K562 (cell line): Measurements from ENCODE around the gene DNAH8. TPM values are rescaled to one million over a fixed set of nuclear protein-coding genes. Genes with fewer than 3 reads are reported as not detected.
A peak's percentile ranks its signal among the peaks of the same experiment; 100 is the strongest.

ENCODE experiments used
- C11orf30 ChIP-seq: fragments of 450-650 bp; IDR thresholded peaks from 2 replicates; pipeline ENCODE4 v1.6.1; 2016; ENCODE audit warnings: low read depth, mild to moderate bottlenecking
- CBFB ChIP-seq: sonication (generic); formaldehyde crosslinking; IDR thresholded peaks from 2 replicates; pipeline ENCODE4 v1.4.0; 2020; ENCODE audit warnings: mild to moderate bottlenecking, missing genetic modification reagents
- CHD2 ChIP-seq: IDR thresholded peaks from 2 replicates; pipeline ENCODE4 v1.6.1; 2011; ENCODE audit warnings: low read depth, low read length
- FOS ChIP-seq: IDR thresholded peaks from 3 replicates; pipeline ENCODE4 v1.6.1; 2011; ENCODE audit not compliant: insufficient read length; ENCODE audit errors: extremely low read depth
- MCM7 ChIP-seq, 2 experiments: fragments of 450-650 bp; IDR thresholded peaks; 2 replicates each; pipeline ENCODE4 v1.6.1; 2016 to 2018
- NFRKB ChIP-seq: fragments of 450-650 bp; IDR thresholded peaks from 2 replicates; pipeline ENCODE4 v1.6.1; 2016; ENCODE audit warnings: low read depth
- RBBP5 ChIP-seq: fragments of 200-600 bp; sonication (generic); IDR thresholded peaks from 2 replicates; pipeline ENCODE4 v1.6.1; 2012; ENCODE audit warnings: borderline replicate concordance, mild to moderate bottlenecking, low read length, control low read depth, inconsistent platforms; ENCODE audit not compliant: insufficient read depth, poor library complexity, severe bottlenecking
- SMARCB1 ChIP-seq: IDR thresholded peaks from 2 replicates; pipeline ENCODE4 v1.6.1; 2011; ENCODE audit warnings: improper control_type of control experiment, low read depth; ENCODE audit not compliant: insufficient read length
- ZNF584 ChIP-seq: fragments of 200-800 bp; sonication (Bioruptor generic); IDR thresholded peaks from 2 replicates; pipeline ENCODE4 v1.6.1; 2016; ENCODE audit warnings: low read depth, mild to moderate bottlenecking, missing genetic modification characterization, missing compliant biosample characterization
- ZNF76 ChIP-seq: fragments of 250-450 bp; sonication (Bioruptor Pico); IDR thresholded peaks from 2 replicates; pipeline ENCODE4 v1.4.0; 2020; ENCODE audit warnings: mild to moderate bottlenecking, moderate library complexity, borderline replicate concordance
- ZNF778 ChIP-seq: fragments of 450-650 bp; formaldehyde crosslinking; IDR thresholded peaks from 2 replicates; pipeline ENCODE4 v1.4.0; 2020; ENCODE audit warnings: mild to moderate bottlenecking, moderate library complexity
- polyA plus RNA-seq, 8 experiments: library from polyadenylated mRNA; depleted of rRNA in 4 of 8; stranded (reverse) in 5 of 8; unstranded in 3 of 8; fragments of >200 nt; fragmentation: Nextera tagmentation in 2 of 8; fragmentation: Illumina TruSeq in 1 of 8; extraction: Ambion mirVana in 2 of 8; extraction: Trizol in 1 of 8; gene quantifications; 2 replicates each; pipeline versions ENCODE4 v1.2.1 to v1.2.3, GENCODE V29; 2011 to 2014; ENCODE audit warnings: inconsistent platforms in 1 of 8, missing spikeins in 1 of 8
- total RNA-seq, 7 experiments: library from RNA; depleted of rRNA in 6 of 7; stranded (reverse); fragments of >200 nt in 6 of 7; fragmentation: Illumina TruSeq in 2 of 7; extraction: Trizol in 2 of 7; gene quantifications; 2 replicates each; pipeline versions ENCODE4 v1.2.1 to v1.2.3, GENCODE V29; 2011 to 2021; ENCODE audit warnings: low replicate concordance in 1 of 7
- TF ChIP-seq, protein P1 (sequence below): fragments of 450-650 bp; IDR thresholded peaks from 2 replicates; pipeline ENCODE4 v1.7.1; 2018; ENCODE audit warnings: mild to moderate bottlenecking, low read depth; ENCODE audit not compliant: partially characterized antibody
- TF ChIP-seq, protein P2 (sequence below): sonication (generic); formaldehyde crosslinking; IDR thresholded peaks from 2 replicates; pipeline ENCODE4 v1.8.1; 2022; ENCODE audit warnings: missing genetic modification reagents
- TF ChIP-seq, protein P3 (sequence below): fragments of 250-450 bp; sonication (Bioruptor Pico); IDR thresholded peaks from 2 replicates; pipeline ENCODE4 v1.4.0; 2020; ENCODE audit warnings: mild to moderate bottlenecking, moderate library complexity
- TF ChIP-seq, protein P4 (sequence below): sonication (generic); formaldehyde crosslinking; IDR thresholded peaks from 2 replicates; pipeline ENCODE4 v1.8.0; 2022; ENCODE audit warnings: mild to moderate bottlenecking, missing genetic modification reagents

DNAH8 gene
- total and polyA plus RNA-seq, 9 of the 15 experiments (the other 6 are each of a cell fraction or from before 2014, with no cell fraction given): 1.2 to 4.2 (median 2.9) TPM

DNA sequence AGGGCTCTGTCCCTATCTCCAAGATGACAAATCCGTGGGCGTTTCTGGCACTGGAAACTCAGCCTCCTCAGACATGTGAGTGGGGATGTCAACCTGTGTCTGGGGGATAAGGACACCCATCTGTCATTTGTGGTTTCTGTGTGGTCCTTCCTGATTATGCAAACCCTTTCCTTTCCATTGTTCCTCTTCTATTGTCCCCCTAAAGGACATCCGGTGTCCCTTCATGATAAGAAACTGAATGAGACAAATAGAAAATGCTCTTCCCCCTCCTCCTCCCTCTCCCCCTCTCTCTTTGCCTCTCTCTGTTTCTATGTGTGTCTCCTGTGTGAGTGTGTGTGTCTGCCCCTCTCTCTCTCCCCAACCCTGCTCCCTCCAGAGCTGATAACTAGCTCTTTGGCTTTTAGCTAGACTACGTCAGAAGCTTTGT is 322.0 kb downstream of the DNAH8 start (continued):
- TF ChIP-seq, protein P1, sequence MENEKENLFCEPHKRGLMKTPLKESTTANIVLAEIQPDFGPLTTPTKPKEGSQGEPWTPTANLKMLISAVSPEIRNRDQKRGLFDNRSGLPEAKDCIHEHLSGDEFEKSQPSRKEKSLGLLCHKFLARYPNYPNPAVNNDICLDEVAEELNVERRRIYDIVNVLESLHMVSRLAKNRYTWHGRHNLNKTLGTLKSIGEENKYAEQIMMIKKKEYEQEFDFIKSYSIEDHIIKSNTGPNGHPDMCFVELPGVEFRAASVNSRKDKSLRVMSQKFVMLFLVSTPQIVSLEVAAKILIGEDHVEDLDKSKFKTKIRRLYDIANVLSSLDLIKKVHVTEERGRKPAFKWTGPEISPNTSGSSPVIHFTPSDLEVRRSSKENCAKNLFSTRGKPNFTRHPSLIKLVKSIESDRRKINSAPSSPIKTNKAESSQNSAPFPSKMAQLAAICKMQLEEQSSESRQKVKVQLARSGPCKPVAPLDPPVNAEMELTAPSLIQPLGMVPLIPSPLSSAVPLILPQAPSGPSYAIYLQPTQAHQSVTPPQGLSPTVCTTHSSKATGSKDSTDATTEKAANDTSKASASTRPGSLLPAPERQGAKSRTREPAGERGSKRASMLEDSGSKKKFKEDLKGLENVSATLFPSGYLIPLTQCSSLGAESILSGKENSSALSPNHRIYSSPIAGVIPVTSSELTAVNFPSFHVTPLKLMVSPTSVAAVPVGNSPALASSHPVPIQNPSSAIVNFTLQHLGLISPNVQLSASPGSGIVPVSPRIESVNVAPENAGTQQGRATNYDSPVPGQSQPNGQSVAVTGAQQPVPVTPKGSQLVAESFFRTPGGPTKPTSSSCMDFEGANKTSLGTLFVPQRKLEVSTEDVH: no peak
- no peak for TF ChIP-seq ZNF778 (CRISPR knock-in tag)
- no peak for TF ChIP-seq NFRKB
- TF ChIP-seq, protein P2, sequence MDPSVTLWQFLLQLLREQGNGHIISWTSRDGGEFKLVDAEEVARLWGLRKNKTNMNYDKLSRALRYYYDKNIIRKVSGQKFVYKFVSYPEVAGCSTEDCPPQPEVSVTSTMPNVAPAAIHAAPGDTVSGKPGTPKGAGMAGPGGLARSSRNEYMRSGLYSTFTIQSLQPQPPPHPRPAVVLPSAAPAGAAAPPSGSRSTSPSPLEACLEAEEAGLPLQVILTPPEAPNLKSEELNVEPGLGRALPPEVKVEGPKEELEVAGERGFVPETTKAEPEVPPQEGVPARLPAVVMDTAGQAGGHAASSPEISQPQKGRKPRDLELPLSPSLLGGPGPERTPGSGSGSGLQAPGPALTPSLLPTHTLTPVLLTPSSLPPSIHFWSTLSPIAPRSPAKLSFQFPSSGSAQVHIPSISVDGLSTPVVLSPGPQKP: no peak
- TF ChIP-seq MCM7 (IDR thresholded peaks at IDR 0.05): no peak
- TF ChIP-seq CHD2: no peak
- no peak for TF ChIP-seq C11orf30
- TF ChIP-seq ZNF76 (CRISPR knock-in tag): no peak
- no peak for TF ChIP-seq CBFB
- TF ChIP-seq, protein P3, sequence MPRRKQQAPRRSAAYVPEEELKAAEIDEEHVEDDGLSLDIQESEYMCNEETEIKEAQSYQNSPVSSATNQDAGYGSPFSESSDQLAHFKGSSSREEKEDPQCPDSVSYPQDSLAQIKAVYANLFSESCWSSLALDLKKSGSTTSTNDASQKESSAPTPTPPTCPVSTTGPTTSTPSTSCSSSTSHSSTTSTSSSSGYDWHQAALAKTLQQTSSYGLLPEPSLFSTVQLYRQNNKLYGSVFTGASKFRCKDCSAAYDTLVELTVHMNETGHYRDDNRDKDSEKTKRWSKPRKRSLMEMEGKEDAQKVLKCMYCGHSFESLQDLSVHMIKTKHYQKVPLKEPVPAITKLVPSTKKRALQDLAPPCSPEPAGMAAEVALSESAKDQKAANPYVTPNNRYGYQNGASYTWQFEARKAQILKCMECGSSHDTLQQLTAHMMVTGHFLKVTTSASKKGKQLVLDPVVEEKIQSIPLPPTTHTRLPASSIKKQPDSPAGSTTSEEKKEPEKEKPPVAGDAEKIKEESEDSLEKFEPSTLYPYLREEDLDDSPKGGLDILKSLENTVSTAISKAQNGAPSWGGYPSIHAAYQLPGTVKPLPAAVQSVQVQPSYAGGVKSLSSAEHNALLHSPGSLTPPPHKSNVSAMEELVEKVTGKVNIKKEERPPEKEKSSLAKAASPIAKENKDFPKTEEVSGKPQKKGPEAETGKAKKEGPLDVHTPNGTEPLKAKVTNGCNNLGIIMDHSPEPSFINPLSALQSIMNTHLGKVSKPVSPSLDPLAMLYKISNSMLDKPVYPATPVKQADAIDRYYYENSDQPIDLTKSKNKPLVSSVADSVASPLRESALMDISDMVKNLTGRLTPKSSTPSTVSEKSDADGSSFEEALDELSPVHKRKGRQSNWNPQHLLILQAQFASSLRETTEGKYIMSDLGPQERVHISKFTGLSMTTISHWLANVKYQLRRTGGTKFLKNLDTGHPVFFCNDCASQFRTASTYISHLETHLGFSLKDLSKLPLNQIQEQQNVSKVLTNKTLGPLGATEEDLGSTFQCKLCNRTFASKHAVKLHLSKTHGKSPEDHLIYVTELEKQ (CRISPR knock-in tag): no peak
- TF ChIP-seq, protein P4, sequence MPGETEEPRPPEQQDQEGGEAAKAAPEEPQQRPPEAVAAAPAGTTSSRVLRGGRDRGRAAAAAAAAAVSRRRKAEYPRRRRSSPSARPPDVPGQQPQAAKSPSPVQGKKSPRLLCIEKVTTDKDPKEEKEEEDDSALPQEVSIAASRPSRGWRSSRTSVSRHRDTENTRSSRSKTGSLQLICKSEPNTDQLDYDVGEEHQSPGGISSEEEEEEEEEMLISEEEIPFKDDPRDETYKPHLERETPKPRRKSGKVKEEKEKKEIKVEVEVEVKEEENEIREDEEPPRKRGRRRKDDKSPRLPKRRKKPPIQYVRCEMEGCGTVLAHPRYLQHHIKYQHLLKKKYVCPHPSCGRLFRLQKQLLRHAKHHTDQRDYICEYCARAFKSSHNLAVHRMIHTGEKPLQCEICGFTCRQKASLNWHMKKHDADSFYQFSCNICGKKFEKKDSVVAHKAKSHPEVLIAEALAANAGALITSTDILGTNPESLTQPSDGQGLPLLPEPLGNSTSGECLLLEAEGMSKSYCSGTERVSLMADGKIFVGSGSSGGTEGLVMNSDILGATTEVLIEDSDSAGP (CRISPR knock-in tag): no peak
- TF ChIP-seq RBBP5: no peak
- no peak for TF ChIP-seq SMARCB1
- TF ChIP-seq FOS: no peak
- peak; percentile 51; the same call in 1 of the 2 replicates for TF ChIP-seq ZNF584
